Type B pancreatic cell (in vitro differentiated cells): ENCODE results near the gene MAD2L2. TPM values are rescaled to one million over a fixed set of nuclear protein-coding genes. Genes with fewer than 3 reads are reported as not detected.

Experiments used
- DNase-seq: peaks from one replicate; pipeline ENCODE4 v3.0.0; 2021; ENCODE audit warnings: mixed read lengths; ENCODE audit not compliant: unreplicated experiment; ENCODE audit errors: extremely low spot score
- H3K27ac Mint-ChIP-seq: 2 replicates; pipeline ENCODE4 v1.8.0; 2021; ENCODE audit warnings: mild to moderate bottlenecking, mixed read lengths
- H3K27me3 Mint-ChIP-seq: 2 replicates; pipeline ENCODE4 v1.8.0; 2021; ENCODE audit warnings: mixed read lengths
- H3K36me3 Mint-ChIP-seq: 2 replicates; pipeline ENCODE4 v1.8.0; 2021; ENCODE audit warnings: mixed read lengths
- H3K4me1 Mint-ChIP-seq: one replicate; pipeline ENCODE4 v1.8.0; 2021; ENCODE audit warnings: mixed read lengths; ENCODE audit not compliant: unreplicated experiment
- H3K4me3 Mint-ChIP-seq: 2 replicates; pipeline ENCODE4 v1.8.0; 2021; ENCODE audit warnings: mild to moderate bottlenecking, mixed read lengths
- H3K9me3 Mint-ChIP-seq: 2 replicates; pipeline ENCODE4 v1.8.0; 2021; ENCODE audit warnings: mixed read lengths
- CTCF ChIP-seq: fragments of 200-600 bp; sonication (generic); conservative IDR thresholded peaks from 2 replicates; pipeline ENCODE4 v1.5.0; 2021; ENCODE audit warnings: antibody characterized with exemption, mild to moderate bottlenecking
- total RNA-seq: library from RNA; stranded (reverse); gene quantifications from 2 replicates; pipeline ENCODE4 v1.2.1, GENCODE V29; 2021; ENCODE audit warnings: low replicate concordance

MAD2L2 gene
- total RNA-seq, 1 donor from 2014 or later: 70.7 TPM

GRCh38 chr1:11676386-11677103 lies 4.4 kb downstream of the MAD2L2 start:
- peaks cover 4% of the 10 kb centered on the region for H3K36me3 Mint-ChIP-seq
- H3K9me3 Mint-ChIP-seq: no peaks in the 10 kb centered on the region
- DNase-seq: no peak
- H3K4me3 Mint-ChIP-seq: no peak overlapping the region
- TF ChIP-seq CTCF: no peak
- no peaks in the 10 kb centered on the region for H3K27me3 Mint-ChIP-seq
- H3K4me1 Mint-ChIP-seq: peaks cover 2% of the 10 kb centered on the region
- no peak overlapping the region for H3K27ac Mint-ChIP-seq

GRCh38 chr1:11675325-11675724 lies 5.6 kb downstream of the MAD2L2 start:
- peaks cover 4% of the 10 kb centered on the region for H3K36me3 Mint-ChIP-seq
- no peaks in the 10 kb centered on the region for H3K9me3 Mint-ChIP-seq
- H3K27me3 Mint-ChIP-seq: no peaks in the 10 kb centered on the region
- no peaks in the 10 kb centered on the region for H3K4me1 Mint-ChIP-seq
- H3K4me3 Mint-ChIP-seq: no peak overlapping the region
- no peak for DNase-seq
- no peak for TF ChIP-seq CTCF
- H3K27ac Mint-ChIP-seq: no peak overlapping the region

- Mint-ChIP-seq H3K36me3 (peaks cover 4% of the 10 kb centered on the region), H3K27ac (no peak overlapping the region), H3K27me3 (no peaks in the 10 kb centered on the region), H3K9me3 (no peaks in the 10 kb centered on the region), H3K4me3 (no peak overlapping the region), H3K4me1 (no peaks in the 10 kb centered on the region)
- TF ChIP-seq CTCF: no peak
- no peak for DNase-seq
Measured at GRCh38 chr1:11674488-11674887, 6.5 kb downstream of the MAD2L2 start.

- H3K27me3 Mint-ChIP-seq: no peaks in the 10 kb centered on the region
- no peak for DNase-seq
- peaks cover 4% of the 10 kb centered on the region for H3K36me3 Mint-ChIP-seq
- no peak overlapping the region for H3K27ac Mint-ChIP-seq
- TF ChIP-seq CTCF: no peak
- no peak overlapping the region for H3K4me3 Mint-ChIP-seq
- H3K9me3 Mint-ChIP-seq: no peaks in the 10 kb centered on the region
- no peaks in the 10 kb centered on the region for H3K4me1 Mint-ChIP-seq
Measured at GRCh38 chr1:11673089-11673769, 7.7 kb downstream of the MAD2L2 start.

GRCh38 chr1:11671544-11672286 lies 9.2 kb downstream of the MAD2L2 start:
- peaks cover 4% of the 10 kb centered on the region for H3K36me3 Mint-ChIP-seq

More at GRCh38 chr1:11671544-11672286, 9.2 kb downstream of the MAD2L2 start:
- Mint-ChIP-seq H3K4me1 (no peaks in the 10 kb centered on the region), H3K27ac (no peak overlapping the region), H3K9me3 (no peaks in the 10 kb centered on the region), H3K4me3 (no peak overlapping the region), H3K27me3 (no peaks in the 10 kb centered on the region)
- TF ChIP-seq CTCF: no peak
- no peak for DNase-seq
